Left ventricle myocardium superior (tissue), 1 donor: ENCODE results near the gene COX20. TPM values are rescaled to one million over a fixed set of nuclear protein-coding genes. Genes with fewer than 3 reads are reported as not detected.

Experiments used
- ATAC-seq: fragments of 200-7000 bp; cut with Tn5 transposase; one replicate; pipeline ENCODE4 v1.9.1; 2020; ENCODE audit warnings: mild to moderate bottlenecking, moderate library complexity
- DNase-seq: peaks from one replicate; pipeline ENCODE4 v3.0.0-alpha.2; 2020
- intact Hi-C: fragments of 100-400 bp; cut with micrococcal nuclease; formaldehyde crosslinking; loops from one replicate; pipeline ENCODE4 v1.11.0; 2022
- total RNA-seq: library from RNA; stranded (reverse); fragmentation: NEBNext Ultra II Directional; extraction: Animal tissue kit (Norgen Biotek cat#: 25700); gene quantifications from one replicate; pipeline ENCODE4 v1.2.1, GENCODE V29; 2021
- donor health status: DM: no; HTN: yes; CAD: no; lungs with severe emphysema.

The COX20 gene
- total RNA-seq, 1 donor from 2014 or later, result 63.7 TPM

DNA sequence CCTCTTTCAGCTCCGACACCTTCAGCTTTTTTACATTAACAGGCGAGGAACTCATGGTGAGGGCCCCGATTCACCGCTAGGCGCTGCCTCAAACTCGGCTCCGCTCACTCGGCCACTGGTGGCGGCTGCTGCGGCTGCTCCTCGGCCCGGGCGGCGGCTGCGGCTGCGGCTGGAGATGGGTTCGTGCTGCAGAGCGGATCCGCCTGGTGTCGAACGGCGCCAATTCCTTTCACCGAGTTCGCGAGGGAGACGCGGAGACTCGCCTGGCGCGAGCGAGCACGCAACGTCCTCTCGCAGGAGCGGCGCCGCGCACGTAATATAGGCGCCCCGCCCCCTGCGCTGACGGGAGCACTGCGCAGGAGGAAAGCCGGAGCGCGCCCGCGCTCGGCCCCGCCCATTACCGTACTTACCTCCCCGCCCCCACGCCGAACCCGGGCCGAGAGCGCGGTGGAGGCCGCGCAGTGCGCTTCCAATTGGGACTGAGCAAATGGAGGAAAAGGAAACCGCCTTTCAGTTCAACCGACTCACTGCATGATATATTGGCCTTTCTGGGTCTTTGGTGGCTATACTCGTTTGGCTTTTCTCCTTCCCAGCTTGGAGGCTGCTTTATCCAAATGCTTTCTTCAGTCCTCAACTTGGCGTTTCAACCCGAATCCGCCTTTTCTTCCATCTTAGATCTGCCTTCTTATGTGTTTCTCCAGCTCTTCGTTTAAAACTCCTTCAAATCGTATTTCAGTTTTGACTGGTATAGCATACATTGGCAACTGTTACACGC is 29.0 kb downstream of the COX20 start, which contains the start of gene HNRNPU:
TSS of gene HNRNPU (minus strand) at position 291 of the 775 bp plus-strand sequence. CDS start at position 55, 236 bp downstream.
- peak; percentile 91 for ATAC-seq
- intact Hi-C loops, result no loop called here
- DNase-seq, result peak; percentile 99

DNA sequence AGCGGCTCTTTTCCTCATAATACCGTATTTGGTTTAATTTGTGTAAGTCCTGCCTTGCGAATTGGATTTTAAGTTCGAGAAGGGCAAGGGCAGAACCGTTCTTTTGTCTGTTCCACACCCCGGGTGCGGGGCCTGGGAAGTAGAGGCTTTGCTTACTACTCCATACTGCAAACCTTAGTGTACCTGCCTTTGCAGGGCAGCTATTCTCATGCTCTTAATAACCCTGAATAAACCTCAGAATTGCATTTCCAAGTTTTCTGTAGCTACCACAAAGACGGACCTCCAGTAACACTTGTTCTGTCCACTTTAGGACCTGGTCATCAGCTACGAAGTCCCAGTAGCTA is 29.5 kb downstream of the COX20 start:
- ATAC-seq (no peak), DNase-seq (peak; percentile 39)
- intact Hi-C loops, result no loop called here

GRCh38 chr1:244865820-244866219 is 30.4 kb downstream of the COX20 start:
- DNase-seq (no peak), ATAC-seq (no peak)
- intact Hi-C loops, result no loop called here

- ATAC-seq, result no peak
- no peak for DNase-seq
- intact Hi-C loops, result no loop called here
Observed at GRCh38 chr1:244866355-244866754, 30.9 kb downstream of the COX20 start.

- DNase-seq (no peak), ATAC-seq (no peak)
- intact Hi-C loops, result no loop called here
Observed at GRCh38 chr1:244868484-244869363, 33.3 kb downstream of the COX20 start.

- DNase-seq (no peak), ATAC-seq (no peak)
- intact Hi-C loops, result no loop called here
Observed at GRCh38 chr1:244869364-244869827, 33.9 kb downstream of the COX20 start.

- no peak for ATAC-seq
- DNase-seq, result no peak
- intact Hi-C loops, result no loop called here
Observed at GRCh38 chr1:244869950-244870349, 34.5 kb downstream of the COX20 start.

GRCh38 chr1:244874974-244875579 is 39.6 kb downstream of the COX20 start:
- ATAC-seq (no peak), DNase-seq (no peak)
- intact Hi-C loops, result no loop called here

DNA sequence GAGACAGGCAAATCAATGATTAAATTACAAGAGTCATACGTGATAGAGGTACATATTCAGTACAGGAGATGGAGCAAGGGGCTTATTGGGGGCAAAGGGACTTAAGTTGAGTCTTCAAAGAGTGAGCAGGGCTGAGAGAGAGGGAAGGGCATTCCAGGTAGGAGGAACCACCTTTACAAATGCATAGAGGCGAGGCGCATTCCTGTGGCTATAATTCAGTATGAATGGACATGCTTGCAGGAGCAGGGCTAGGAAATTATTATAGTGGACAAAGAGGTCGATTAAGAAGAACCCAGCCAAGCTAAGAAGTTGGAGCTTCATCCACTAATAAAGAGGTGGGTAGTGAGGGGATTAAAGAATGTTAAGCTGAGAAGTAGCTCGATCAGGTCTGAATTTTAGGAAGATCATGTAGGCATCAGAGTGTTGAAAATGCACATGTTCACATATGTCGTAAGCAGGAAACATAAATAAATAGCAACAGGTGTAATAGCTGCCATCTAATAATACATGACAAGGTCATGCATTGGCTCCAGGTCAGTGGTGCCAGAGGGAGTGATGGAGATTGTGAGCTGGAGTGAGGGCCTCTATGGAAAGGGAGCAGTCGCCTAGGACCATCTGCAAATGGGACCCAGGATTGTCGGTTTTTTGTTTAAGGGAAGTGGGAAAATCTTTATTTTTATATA is 40.9 kb downstream of the COX20 start:
- DNase-seq (no peak), ATAC-seq (no peak)

DNA sequence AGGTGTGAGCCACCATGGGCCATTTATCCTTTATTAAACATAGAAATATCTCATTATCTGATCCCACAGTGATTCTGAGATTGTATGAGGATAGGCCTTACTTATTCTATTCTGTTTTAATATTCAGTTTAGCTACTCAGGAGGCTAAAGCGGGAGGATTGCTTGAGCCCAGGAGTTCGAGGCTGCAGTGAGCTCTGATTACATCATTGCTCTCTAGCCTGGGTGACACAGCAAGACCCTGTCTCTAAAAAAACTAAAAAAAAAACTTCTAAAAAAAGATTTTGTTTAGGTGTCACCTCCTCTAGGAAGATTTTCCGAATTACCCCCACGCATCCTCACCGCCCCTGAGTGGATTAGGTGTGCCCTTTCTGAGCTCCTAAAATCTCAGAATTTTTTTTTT is 43.2 kb downstream of the COX20 start:
- intact Hi-C loops, result no loop called here
- DNase-seq (no peak), ATAC-seq (no peak)

More for the DNA sequence above, 40.9 kb downstream of the COX20 start:
- intact Hi-C loops, result no loop called here

DNA sequence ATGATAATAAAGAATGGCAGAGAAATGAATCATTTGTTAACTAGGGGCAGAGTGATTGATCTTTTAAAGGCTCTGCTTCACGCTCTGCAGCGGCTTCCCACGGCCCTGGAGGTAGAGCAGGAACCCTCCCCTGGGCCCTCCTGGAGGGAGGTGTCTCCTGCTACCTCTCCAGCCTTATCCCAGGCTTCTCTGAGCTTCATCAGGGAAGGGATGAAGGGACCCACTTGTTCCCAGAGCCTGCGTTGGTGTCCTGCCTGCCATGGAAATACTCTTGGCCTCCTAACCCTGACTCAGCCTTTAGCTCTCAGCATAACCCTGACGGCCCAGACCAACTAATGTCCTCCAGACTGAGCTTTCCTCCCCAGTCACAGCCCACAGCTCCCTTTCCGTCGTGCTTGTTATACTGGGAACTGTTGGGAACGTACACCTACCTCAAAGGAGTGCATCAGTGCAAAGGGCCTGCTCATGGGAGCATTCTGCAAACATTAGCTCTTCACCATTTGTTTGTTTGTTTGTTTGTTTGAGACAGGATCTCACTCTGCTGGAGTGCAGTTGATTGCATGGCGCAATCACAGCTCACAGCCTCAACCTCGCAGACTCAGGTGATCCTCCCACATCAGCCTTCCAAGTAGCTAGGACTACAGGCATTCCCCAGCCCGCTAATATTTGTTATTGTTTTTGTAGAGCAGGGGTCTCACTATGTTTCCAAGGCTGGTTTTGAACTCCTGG is 46.3 kb downstream of the COX20 start:
- ATAC-seq, result no peak
- intact Hi-C loops, result no loop called here
- no peak for DNase-seq

DNA sequence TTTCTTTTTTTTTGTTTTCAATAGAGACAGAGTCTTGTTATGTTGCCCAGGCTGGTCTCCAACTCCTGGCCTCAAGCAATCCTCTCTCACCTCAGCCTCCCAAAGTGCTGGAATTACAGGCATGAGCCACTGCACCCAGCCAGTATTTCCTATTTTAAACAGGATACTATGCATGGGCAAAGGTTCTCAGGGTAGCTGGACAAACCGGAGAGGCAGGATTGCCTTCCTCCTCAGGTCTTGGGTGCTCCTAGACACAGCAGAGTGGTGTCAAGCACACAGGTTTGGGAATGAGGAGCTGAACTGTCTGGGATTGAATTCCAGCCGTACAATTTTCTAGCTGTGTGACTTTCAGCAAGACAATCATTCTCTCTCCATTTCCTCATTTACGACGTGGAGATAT is 51.8 kb downstream of the COX20 start:
- intact Hi-C loops, result no loop called here
- no peak for DNase-seq
- no peak for ATAC-seq

DNA sequence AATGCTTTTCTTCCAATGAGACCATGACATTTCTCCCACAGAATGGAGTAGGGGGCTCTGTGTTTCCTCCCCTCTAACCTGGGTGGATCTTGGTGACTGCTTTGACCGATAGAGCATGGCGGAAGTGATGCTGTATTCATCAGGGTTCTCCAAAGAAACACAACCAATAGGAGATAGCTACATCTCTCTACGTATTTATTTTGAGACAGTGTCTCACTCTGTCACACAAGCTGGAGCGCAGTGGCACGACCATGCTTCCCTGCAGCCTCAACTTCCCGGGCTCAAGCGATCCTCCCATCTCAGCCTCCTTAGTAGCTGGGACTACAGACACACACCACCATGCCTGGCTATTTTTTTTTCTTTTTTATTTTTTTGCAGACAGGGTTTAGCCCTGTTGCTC is 58.4 kb downstream of the COX20 start:
- DNase-seq, result no peak
- no peak for ATAC-seq
- intact Hi-C loops, result no loop called here

Other genes starting within 250 kb of the COX20 start
- gene DESI2, start 182.5 kb upstream of the COX20 start, total RNA-seq, result 25.1 TPM
- 183 TPM for gene HNRNPU, start 28.9 kb downstream of the COX20 start, total RNA-seq